RWPE2 (cell line): Measurements from ENCODE around the gene RGS9BP.
A peak's percentile ranks its signal among the peaks of the same experiment; 100 is the strongest.

Experiments
- ATAC-seq: fragments of 200-7000 bp; cut with Tn5 transposase; 3 replicates; pipeline ENCODE4 v1.9.1; 2021; ENCODE audit warnings: low read depth
- DNase-seq: peaks from one replicate; pipeline ENCODE4 v3.0.0-alpha.2; 2020; ENCODE audit warnings: low spot score
- H3K27ac ChIP-seq: fragments of 450-650 bp; 2 replicates; pipeline ENCODE4 v1.5.1; 2017; ENCODE audit warnings: mild to moderate bottlenecking; ENCODE audit not compliant: poor library complexity, severe bottlenecking
- H3K27me3 ChIP-seq: fragments of 250-450 bp; sonication (Bioruptor Pico); 2 replicates; pipeline ENCODE4 v1.5.1; 2021; ENCODE audit warnings: mild to moderate bottlenecking, moderate library complexity; ENCODE audit not compliant: insufficient read depth, poor library complexity, severe bottlenecking
- H3K36me3 ChIP-seq: fragments of 250-450 bp; sonication (Bioruptor Pico); 2 replicates; pipeline ENCODE4 v1.5.1; 2020; ENCODE audit warnings: low read depth, mild to moderate bottlenecking, moderate library complexity
- H3K4me1 ChIP-seq: fragments of 250-450 bp; sonication (Bioruptor Pico); 2 replicates; pipeline ENCODE4 v1.5.1; 2021; ENCODE audit warnings: mild to moderate bottlenecking, moderate library complexity; ENCODE audit not compliant: insufficient read depth, poor library complexity, severe bottlenecking
- H3K4me3 ChIP-seq: fragments of 250-450 bp; sonication (Bioruptor Pico); 2 replicates; pipeline ENCODE4 v1.5.1; 2021; ENCODE audit warnings: mild to moderate bottlenecking, moderate library complexity; ENCODE audit not compliant: severe bottlenecking
- H3K9me3 ChIP-seq: fragments of 250-450 bp; sonication (Bioruptor Pico); 2 replicates; pipeline ENCODE4 v1.5.1; 2021; ENCODE audit warnings: mild to moderate bottlenecking, moderate library complexity; ENCODE audit not compliant: severe bottlenecking
- CTCF ChIP-seq: fragments of 450-650 bp; IDR thresholded peaks from one replicate; pipeline ENCODE4 v1.5.1; 2017; ENCODE audit warnings: mild to moderate bottlenecking, moderate library complexity; ENCODE audit not compliant: poor library complexity, severe bottlenecking

The RGS9BP gene

GRCh38 chr19:32675720-32676185, at the start of gene RGS9BP:
Gene RGS9BP (plus strand): TSS chr19:32675848. CDS start chr19:32676264, 416 bp downstream.
- Histone ChIP-seq H3K27ac (peak within 1 kb of the TSS; percentile 26), H3K27me3 (peaks cover 25% of the 10 kb centered on the region), H3K9me3 (no peaks in the 10 kb centered on the region), H3K4me1 (no peaks in the 10 kb centered on the region), H3K4me3 (peak within 1 kb of the TSS; percentile 67), H3K36me3 (0 out of 2 replicates have a peak, but pooled peaks cover 2% of the 10 kb centered on the region)
- no peak for TF ChIP-seq CTCF
- peak; percentile 80 for DNase-seq
- ATAC-seq = peak; percentile 68

- TF ChIP-seq CTCF = no peak
- Histone ChIP-seq H3K36me3 (peaks cover 53% of the 10 kb centered on the region), H3K4me1 (no peaks in the 10 kb centered on the region), H3K27me3 (no peaks in the 10 kb centered on the region), H3K9me3 (no peaks in the 10 kb centered on the region), H3K27ac (no peak overlapping the region), H3K4me3 (no peak overlapping the region)
- no peak for ATAC-seq
- no peak for DNase-seq
These were observed 48.7 kb upstream of the RGS9BP start for GRCh38 chr19:32626969-32627368.

GRCh38 chr19:32627714-32628270, 47.9 kb upstream of the RGS9BP start:
- Histone ChIP-seq H3K27me3 (no peaks in the 10 kb centered on the region), H3K36me3 (peaks cover 48% of the 10 kb centered on the region), H3K27ac (no peak overlapping the region), H3K9me3 (no peaks in the 10 kb centered on the region), H3K4me1 (no peaks in the 10 kb centered on the region), H3K4me3 (no peak overlapping the region)
- ATAC-seq = no peak
- no peak for TF ChIP-seq CTCF
- no peak for DNase-seq

GRCh38 chr19:32630338-32630737, 45.3 kb upstream of the RGS9BP start:
- Histone ChIP-seq H3K4me3 (no peak overlapping the region), H3K9me3 (no peaks in the 10 kb centered on the region), H3K36me3 (peaks cover 28% of the 10 kb centered on the region), H3K4me1 (no peaks in the 10 kb centered on the region), H3K27ac (no peak overlapping the region), H3K27me3 (no peaks in the 10 kb centered on the region)
- no peak for DNase-seq
- no peak for ATAC-seq
- TF ChIP-seq CTCF = no peak

GRCh38 chr19:32631381-32631780, 44.3 kb upstream of the RGS9BP start:
- H3K4me3 ChIP-seq = no peak overlapping the region
- DNase-seq (no peak), ATAC-seq (no peak)
- H3K4me1 ChIP-seq = no peaks in the 10 kb centered on the region
- TF ChIP-seq CTCF = no peak
- H3K27me3 ChIP-seq = no peaks in the 10 kb centered on the region
- H3K36me3 ChIP-seq = peaks cover 28% of the 10 kb centered on the region
- no peaks in the 10 kb centered on the region for H3K9me3 ChIP-seq
- no peak overlapping the region for H3K27ac ChIP-seq
